Mesenteric fat pad (tissue), 1 donor: ENCODE data around the gene POLR1C. TPM values are rescaled to one million over a fixed set of nuclear protein-coding genes. Genes with fewer than 3 reads are reported as not detected.
"Not testable (repeated sequence)": the region's sequence is repeated elsewhere in the genome, so short reads cannot be mapped to it uniquely, and the experiment has no call there.

Source experiments
- DNase-seq: peaks from one replicate; pipeline ENCODE4 v3.0.0-alpha.2; 2020; ENCODE audit warnings: low spot score
- long read RNA-seq: library from polyadenylated mRNA; unstranded; transcript quantifications from one replicate; pipeline ENCODE4 v2.0.0, GENCODE V29; 2020
- total RNA-seq: library from RNA; stranded (reverse); fragmentation: NEBNext Ultra II Directional; extraction: Animal tissue kit (Norgen Biotek cat#: 25700); gene quantifications from one replicate; pipeline ENCODE4 v1.2.1, GENCODE V29; 2021
- donor health status: DM: yes; HTN: yes; CAD: no.

The POLR1C gene, protein sequence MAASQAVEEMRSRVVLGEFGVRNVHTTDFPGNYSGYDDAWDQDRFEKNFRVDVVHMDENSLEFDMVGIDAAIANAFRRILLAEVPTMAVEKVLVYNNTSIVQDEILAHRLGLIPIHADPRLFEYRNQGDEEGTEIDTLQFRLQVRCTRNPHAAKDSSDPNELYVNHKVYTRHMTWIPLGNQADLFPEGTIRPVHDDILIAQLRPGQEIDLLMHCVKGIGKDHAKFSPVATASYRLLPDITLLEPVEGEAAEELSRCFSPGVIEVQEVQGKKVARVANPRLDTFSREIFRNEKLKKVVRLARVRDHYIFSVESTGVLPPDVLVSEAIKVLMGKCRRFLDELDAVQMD
- total RNA-seq: 37.3 TPM
- long read RNA-seq, transcript POLR1C-203 (9 exons, 1,355 nt): major isoform, 20 of 63 reads
- long read RNA-seq, partial matches to known transcripts: 4 of 63 reads
- long read RNA-seq, other reads (novel, unspliced or antisense): 30 of 63 reads

DNA sequence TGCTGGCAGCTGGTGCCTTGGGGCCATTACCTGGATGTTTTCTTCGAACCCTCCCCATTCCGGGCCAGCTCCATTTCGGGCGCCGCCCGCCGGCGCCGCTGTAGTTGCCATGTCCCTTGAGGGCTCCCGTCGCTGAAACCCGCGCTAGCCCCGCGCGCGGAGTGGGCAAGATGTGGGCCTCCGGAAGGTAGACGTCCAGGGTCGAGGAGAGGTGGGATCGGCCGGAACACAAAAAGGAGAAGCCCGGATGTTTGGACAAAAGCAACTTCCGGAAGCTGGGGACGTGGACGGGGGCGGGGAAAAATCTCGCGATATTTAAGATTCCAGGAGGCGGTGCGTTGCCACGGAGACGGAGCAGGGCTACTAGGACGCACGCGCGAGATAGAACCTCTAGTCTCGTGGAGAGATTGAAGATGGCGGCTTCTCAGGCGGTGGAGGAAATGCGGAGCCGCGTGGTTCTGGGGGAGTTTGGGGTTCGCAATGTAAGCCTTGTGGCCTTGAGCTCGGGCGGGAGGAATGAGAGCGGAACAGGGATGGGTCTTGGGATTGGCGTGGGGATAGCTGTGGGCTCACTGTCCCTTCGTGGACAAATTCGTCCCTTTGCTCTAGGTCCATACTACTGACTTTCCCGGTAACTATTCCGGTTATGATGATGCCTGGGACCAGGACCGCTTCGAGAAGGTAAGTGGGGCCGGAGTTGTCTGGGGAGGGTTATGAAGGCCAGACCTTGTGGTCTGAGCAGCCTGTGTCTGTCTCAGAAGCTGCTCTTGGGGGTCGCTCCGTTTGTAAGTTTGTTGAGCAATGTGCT, at the start of gene POLR1C, which contains the start of gene YIPF3:
TSS of gene POLR1C (plus strand) at position 393 of the 808 bp plus-strand sequence. CDS start at position 414, 21 bp downstream.
TSS of gene YIPF3 (minus strand) at position 230 of the 808 bp plus-strand sequence. CDS start at position 111, 119 bp downstream.
- peak; percentile 97 for DNase-seq

DNA sequence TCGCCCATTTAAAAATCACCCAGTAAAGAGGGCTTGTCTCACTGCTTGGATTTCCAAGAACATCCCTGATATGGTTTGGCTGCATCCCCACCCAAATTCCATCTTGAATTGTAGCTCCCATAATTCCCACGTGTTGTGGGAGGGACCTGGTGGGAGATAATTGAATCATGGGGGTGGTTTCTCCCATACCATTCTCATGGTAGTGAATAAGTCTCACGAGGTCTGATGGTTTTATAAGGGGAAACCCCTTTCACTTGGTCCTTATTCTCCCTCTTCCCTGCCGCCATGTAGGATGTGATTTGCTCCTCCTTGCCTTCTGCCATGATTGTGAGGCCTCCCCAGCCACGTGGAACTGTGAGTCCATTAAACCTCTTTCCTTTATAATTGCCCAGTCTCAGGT, 49.6 kb upstream of the POLR1C start:
- not testable (repeated sequence) for DNase-seq

DNA sequence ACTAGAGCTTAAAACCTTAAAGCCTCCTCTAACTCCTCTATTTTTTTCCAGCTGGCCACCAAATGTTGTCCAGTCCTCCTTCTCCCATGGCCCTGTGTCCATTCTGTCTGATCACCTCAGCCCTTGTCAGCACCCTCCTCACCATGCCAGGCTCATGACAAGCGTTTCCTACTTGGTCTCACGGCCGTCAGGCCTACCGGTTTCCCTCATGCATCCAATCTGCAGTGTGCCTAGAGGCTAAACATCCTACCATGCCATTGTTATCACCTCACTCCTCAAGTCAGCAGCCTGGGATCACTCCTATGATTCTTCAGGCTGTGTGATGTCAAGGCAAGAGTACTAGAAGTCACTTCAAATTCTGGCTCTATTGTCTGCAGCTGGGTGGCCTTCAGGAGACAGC, 49.1 kb upstream of the POLR1C start:
- no peak for DNase-seq

DNA sequence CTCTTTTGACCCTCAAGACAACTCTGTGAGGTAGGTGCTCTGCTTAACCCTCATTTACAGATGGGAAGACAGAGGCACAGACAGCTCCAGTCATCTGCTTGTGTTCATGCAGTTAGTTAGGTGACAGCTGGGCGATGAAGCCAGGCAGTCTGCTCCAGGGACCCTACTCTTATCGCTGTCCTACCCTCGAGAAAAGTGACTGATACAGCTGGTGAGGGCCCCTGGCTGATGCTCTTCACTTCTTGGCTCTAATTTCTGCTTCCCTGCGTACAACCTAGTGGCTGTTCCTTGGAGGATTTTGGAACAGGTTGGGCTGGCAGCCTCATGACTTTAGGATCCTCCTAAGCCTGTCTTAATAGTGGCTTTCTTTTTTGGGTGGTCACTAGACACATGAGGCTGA, 48.6 kb upstream of the POLR1C start:
- DNase-seq: no peak

DNA sequence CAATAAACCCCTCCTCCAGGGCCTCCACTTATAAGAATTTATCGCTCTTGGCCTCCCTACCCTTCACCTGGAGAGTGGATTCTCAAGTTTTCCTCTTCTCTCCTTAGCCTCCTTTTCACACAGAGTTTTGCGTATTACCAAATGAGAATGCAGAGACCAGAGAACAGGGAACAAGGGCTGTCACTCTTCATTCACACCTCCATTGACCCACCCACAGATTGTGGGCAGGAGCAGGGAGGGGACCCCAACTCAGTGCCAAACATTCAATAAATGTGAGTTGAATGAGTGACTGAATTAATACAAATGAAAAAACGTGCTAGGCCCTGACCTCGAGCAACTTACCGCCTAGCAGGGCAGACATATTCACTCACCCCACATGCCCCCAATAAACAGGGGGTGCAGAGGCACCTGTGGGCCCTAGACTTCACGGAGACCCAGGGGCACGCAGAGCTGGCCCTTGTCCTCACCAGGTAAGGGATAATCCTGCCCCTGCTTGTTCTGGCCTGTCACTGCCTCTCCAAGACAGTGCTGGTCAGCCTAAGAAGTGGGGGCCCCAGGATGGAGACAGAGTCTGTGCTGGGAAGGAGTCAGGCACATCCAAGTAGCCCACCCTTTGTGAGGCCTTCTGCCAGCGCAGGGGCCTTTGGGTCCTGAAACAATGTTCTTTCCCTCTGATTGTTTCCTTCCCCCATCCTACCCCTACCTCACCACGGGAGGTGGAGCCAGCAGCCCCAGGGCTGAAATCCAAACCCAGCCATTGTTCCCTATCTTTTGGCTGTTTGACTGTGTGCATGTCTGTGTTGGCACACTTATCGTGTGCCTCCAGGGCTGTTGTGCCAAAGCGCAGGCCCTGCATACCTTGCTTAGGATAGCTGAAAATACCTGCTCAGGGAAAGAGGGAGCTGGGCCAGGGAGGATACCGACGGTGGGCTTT, 47.9 kb upstream of the POLR1C start:
- no peak for DNase-seq

DNA sequence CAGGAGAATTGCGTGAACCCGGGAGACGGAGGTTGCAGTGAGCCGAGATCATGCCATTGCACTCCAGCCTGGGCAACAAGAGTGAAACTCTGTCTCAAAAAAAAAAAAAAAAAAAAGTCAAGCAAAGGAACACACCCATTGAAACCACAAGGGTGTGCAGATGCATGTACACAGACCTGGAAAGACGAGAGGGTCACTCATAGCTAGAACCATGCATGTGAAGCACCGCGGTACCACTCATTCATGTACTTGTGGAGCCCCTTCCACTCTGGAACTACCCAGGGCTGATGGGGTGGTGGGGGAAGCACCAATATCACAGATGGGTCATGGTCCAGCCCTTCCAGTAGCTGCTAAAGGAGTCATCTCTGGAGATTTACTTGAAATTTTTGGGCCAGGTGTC, 46.9 kb upstream of the POLR1C start:
- no peak for DNase-seq

DNA sequence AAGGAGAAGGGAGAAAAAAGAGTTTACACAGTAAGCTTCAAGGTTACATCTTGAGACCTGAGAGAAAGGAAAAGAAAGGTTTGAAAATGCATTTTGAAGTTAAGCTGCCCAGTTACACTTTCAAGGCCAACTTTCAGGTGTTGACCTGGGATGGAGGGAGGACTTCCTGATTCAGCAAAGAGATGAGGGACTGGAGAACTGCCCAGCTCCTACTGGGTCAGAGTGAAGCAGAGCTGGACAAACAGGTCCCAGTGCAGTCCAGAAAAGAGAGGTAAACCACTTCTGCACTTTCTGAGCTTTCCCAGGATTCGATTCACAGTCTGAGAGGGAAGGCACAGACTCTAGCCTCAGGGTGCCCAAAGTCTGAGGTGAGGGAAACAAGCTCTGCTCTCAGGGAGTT, 45.5 kb upstream of the POLR1C start:
- no peak for DNase-seq

DNA sequence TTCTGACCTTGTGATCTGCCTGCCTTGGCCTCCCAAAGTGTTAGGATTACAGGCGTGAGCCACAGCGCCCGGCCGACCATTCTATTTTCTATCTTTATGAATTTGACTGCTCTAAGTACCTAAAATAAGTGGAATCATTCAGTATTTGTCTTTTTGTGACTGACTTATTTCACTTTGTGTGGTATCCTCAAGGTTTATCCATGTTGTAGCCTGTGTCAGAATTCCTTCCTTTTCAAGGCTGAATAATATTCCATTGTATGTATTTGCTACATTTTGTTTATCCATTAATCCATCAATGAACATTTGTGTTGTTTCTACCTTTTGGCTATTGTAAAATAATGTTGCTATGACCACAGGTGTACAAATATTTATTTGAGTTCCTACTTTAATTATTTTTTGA, 44.4 kb upstream of the POLR1C start:
- no peak for DNase-seq

DNA sequence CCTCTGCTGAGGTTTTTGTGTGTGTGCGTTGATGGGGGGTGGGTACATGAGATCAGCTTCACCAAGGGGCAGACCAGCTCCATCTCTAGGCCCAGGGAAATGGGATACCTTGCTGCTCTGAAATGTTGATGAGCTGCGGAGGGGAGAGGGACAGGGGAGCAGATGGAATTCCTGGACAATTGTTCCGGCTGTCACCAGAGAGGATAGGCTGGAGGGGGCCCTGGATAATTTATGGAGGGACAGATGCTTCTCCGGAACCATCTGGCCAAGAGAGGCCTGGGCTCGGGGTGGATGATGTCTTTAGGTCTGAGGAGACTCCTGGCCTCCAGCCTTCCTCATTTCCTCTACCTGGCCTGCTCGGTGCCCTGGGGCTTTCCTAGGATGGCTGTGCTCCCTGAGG, 41.4 kb upstream of the POLR1C start:
- DNase-seq: no peak

DNA sequence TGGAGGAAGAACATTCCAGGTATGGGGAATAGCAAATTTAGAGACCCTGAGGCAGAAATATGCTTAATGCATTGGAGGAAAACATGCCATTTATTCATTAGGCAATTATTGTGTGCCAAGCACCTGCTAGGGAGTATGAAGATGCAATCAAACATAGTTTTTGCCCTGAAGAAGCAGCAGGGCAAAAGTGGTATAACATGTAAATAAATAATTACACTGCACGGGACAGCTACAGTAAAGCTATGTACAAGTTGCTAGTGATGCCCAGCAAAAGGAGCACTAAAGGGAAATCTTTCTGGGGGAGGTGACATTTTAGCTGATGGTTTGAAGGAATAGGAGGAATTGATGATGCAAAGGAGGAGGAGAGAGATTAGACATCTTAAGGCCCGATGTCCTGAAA, 40.1 kb upstream of the POLR1C start:
- no peak for DNase-seq

DNA sequence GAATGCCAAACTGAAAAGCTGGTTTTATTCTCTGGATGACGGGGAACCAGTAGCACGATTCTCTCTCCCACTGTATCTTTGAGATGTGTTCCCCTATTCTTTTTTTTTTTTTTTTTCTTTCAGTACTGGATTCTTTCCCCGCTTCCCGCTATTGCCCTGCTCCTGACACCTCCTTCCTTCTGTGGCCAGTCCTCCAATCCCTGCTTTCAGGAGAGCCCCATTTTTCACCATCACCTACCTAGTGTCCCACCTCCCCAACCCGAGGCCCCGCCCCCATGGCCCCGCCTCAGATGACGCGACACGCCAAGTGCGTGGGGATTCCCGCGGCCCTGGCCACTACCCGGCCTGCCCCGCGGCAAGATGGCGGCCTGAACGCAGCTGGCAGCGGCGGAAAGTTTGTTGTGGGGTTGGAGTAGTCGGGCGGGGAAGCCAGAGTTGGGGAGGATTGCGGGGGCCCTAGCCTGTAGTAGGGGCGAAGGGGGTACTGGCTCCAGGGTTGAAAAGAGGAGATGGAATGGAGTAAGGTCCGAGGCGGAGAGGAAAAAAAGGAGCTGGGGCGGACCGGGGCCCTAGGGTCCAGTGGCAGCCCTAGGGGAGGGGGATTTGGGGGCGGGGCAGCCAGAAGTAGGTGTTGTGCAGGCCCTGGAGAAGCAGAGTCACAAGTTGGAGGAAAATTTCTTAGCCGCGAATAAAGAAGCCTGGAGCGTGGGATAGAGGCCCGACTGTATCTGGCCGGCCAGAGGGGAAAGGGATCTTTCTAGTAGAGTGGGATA, 39.5 kb upstream of the POLR1C start, which contains the start of gene TJAP1:
TSS of gene TJAP1 (plus strand) at position 336 of the 773 bp plus-strand sequence. CDS start 21,432 bp downstream, outside the sequence.
- DNase-seq: peak; percentile 98

DNA sequence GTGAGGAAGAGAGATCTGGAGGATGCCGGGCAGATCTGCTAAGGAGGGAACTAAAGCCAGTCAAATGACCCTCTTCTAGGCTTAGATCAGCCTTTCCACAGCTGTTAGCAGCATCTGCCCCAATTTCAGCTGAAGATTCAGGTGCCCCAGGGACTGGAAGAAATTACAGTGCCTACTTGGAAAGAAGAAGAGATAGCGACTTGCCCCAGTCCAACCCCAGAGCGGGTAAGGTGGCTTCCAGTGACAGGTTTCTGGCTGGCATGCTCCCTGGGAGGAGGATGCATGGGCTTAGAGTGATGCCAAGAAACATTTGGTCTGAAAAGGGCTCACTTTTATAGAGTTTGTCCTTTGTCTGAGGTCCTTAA, 38.9 kb upstream of the POLR1C start:
- DNase-seq: no peak

DNA sequence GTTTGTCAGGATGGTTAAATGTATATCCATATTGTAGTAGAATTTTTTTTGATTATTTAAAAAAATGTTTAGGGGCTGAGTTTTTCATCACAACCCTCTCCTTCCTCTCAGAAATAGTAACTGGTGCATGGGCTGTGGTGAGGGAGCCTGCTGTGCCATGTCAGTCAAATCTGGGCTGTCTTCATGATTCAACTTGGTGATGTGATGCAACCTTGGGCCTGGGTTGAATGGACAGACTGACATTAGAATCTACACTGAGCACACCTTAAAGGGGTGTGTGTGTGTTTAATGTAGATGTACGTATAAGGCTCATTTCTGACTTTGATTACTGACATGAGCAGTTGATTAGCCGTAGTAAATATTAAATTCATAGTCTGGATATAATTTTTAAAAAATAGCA, 35.8 kb upstream of the POLR1C start:
- no peak for DNase-seq

DNA sequence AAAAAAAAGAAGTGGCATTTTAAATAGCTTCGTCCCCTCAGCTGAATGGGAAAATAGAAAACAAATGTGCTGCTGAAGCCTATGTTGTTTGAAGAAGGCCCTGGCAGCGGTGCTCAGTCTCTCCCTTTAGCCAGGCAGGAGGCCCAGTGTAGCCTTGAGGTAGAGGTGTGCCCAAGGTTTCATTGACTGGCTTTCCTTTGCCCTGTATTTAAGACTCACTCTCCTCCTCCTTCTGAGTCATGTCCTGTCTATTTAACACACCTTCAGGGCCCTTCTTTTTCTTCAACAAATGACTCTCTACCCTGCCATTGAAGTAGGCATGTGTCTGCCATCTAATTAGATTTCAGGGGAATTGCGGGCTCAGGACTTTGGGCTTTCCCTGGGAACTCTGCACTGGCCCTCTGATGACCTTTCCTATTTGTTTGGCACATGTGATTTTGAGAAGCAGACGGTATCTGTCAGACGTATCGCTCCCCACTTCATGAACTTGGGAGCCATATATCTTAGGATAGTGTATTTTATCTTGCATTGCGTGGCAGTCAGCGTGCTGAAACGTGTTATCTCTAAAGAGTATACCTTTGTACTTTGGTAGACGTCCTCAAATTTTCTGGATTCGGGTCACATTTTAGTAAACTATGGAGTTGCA, 35.2 kb upstream of the POLR1C start:
- no peak for DNase-seq

DNA sequence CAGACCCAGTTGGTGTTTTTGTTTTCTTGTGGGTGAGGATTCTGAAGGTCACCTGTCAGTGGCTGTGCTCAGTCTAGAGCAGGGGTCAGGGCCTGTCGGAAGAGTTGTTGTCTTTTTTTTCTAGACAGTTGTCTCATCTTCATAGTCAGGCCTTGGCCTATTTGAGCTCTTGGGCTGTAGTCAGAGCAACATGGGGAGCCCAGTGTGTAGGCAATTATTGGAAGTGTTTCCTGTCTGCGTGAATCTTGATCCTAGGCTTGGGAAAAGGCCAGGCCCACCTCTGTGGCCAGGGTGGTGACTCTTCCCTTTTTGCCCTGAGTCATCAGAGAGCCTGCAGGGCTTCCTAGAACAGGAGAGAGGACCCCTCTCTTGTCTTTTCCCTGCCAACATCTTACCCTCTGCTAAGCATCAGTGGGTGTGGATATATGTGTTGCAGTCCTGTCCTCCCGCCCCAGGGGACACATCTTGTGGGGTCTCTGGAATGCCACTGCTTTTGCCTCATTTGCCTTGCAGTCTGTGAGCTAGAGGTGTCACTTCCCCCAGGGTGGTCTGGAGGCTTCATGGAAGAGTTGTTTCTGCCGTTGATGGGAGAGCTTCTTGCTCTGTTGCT, 28.1 kb upstream of the POLR1C start:
- DNase-seq: no peak

DNA sequence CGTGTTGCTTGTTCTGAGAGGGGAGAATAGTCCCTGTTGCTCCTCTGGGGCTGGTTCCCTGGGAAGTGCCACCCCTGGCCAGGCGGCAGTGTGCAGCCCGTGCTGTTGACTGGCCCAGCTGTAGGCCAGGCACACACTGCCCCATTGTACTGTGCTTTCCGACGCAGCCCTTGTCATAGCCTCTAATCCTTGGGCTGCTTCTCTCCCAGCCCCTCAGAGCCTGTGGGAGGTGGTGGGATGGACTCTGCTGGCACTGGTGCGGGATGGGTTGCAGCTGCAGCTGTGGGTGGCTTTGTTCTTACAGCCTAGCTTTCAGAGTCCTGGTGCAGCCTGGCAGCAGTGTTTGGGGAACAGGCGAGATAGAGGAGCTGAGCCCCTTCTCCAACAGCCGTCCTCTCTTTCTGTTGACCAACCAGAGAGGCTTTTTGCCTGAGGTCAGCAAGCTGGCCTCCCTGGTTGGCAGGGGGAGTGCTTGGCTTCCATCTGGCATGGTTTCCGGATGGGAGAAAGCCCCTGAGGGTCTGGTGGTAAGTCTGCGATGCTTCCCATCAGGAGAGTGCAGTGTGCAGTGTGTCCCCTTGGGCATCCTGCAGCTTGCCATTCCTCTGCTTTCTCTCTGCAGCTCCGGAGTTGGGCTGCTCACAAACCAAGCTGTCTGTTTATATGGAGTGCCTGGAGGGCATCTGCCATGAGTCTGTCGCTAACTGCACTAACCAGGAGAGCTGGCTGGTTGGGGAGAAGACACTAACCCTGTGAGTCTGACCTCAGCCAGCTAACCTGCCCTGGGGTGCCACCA, 27.4 kb upstream of the POLR1C start:
- no peak for DNase-seq

DNA sequence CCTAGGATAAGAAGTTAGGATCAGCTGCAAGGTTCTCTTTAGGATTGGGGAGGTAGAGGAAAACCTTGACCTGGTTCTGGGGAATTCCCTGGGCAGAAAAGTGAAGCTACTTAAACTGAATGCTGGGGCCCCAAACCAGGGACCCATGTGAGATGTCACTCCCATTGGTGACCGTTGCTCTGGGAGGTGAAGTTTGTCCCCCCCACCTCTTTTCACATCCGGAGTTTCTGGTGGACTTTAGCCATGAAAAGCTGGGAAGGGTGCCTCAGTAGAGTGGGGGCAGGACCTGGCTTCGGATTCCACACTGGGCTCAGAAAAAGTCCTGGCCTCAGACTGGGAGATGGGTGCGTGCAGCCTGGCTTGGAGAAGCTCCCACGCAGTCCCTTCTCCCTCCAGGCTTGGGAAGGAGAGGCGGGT, 26.4 kb upstream of the POLR1C start:
- DNase-seq: no peak
